ENCODE data around the gene FOCAD.

- no peak for TF ChIP-seq EZH2 (IDR thresholded peaks at IDR 0.05; ENCODE audit: insufficient read depth, low read length)
- TF ChIP-seq CTCF (IDR thresholded peaks at IDR 0.05; ENCODE audit: insufficient read depth, low read depth, low read length) = no peak
These were observed 311.6 kb downstream of the FOCAD start for GRCh38 chr9:20995616-20996015.
